Measurements from ENCODE around the gene CEP83.

Gene CEP83

GRCh38 chr12:94469522-94469921 lies 9.9 kb upstream of the CEP83 start:
- Histone ChIP-seq H3K4me3 (replicated peaks; ENCODE audit: insufficient read depth, low read length) (no peak overlapping the region), H3K27me3 (ENCODE audit: insufficient read depth, poor library complexity, severe bottlenecking) (no peaks in the 10 kb centered on the region), H3K27ac (replicated peaks) (no peak overlapping the region)
- TF ChIP-seq GABPA (IDR thresholded peaks at IDR 0.05; ENCODE audit: low read depth) = no peak
- TF ChIP-seq POLR2AphosphoS5 (IDR thresholded peaks at IDR 0.05; ENCODE audit: low read depth) = no peak
- TF ChIP-seq SPI1 (IDR thresholded peaks at IDR 0.05; ENCODE audit: borderline replicate concordance, low read depth) = no peak
- no peak for TF ChIP-seq REST (IDR thresholded peaks at IDR 0.05; ENCODE audit: insufficient replicate concordance, low read depth)
- TF ChIP-seq CTCF (IDR thresholded peaks at IDR 0.05; ENCODE audit: insufficient read depth, low read length) = no peak
- DNase-seq (ENCODE audit: low read depth in 1 of 2, low spot score in 1 of 2) = no peak

- DNase-seq (ENCODE audit: low read depth in 1 of 2, low spot score in 1 of 2) = no peak
- peak overlapping the region; percentile 86 for H3K27ac ChIP-seq (replicated peaks)
These were observed 921 bp upstream of the CEP83 start for GRCh38 chr12:94460616-94460959.

More at GRCh38 chr12:94460616-94460959, 921 bp upstream of the CEP83 start:
- peak overlapping the region; percentile 74 for H3K4me3 ChIP-seq (replicated peaks; ENCODE audit: insufficient read depth, low read length)
- H3K27me3 ChIP-seq (ENCODE audit: insufficient read depth, poor library complexity, severe bottlenecking) = no peaks in the 10 kb centered on the region
- TF ChIP-seq REST (IDR thresholded peaks at IDR 0.05; ENCODE audit: insufficient replicate concordance, low read depth) (no peak), GABPA (IDR thresholded peaks at IDR 0.05; ENCODE audit: low read depth) (no peak), POLR2AphosphoS5 (IDR thresholded peaks at IDR 0.05; ENCODE audit: low read depth) (no peak), CTCF (IDR thresholded peaks at IDR 0.05; ENCODE audit: insufficient read depth, low read length) (no peak), SPI1 (IDR thresholded peaks at IDR 0.05; ENCODE audit: borderline replicate concordance, low read depth) (no peak)
